Keratinocyte (primary cell): ENCODE data around the gene SCYGR3. TPM values are rescaled to one million over a fixed set of nuclear protein-coding genes. Genes with fewer than 3 reads are reported as not detected.

ENCODE experiments used
- DNase-seq: peaks from one replicate; pipeline ENCODE4 v3.0.0-alpha.2; 2011; ENCODE audit warnings: low read depth, missing footprints, low spot score
- FAIRE-seq: peaks from 2 replicates; lab custom pipeline; 2011; peaks lifted over from hg19 to GRCh38; lab: Jason Lieb, UNC
- H2AFZ ChIP-seq: 2 replicates; pipeline ENCODE4 v1.6.0; 2012; ENCODE audit warnings: low read length, control low read depth, inconsistent platforms; ENCODE audit not compliant: control insufficient read depth
- H3K27ac ChIP-seq: 2 replicates; pipeline ENCODE4 v1.5.1; 2011; ENCODE audit warnings: low read length; ENCODE audit not compliant: control insufficient read depth, insufficient read depth
- H3K27me3 ChIP-seq: 3 replicates; pipeline ENCODE4 v1.6.0; 2011; ENCODE audit warnings: low read length; ENCODE audit not compliant: control insufficient read depth, insufficient read depth; ENCODE audit errors: extremely low read depth
- H3K36me3 ChIP-seq, 2 experiments: 2 replicates in 1 of 2; 3 replicates in 1 of 2; pipeline ENCODE4 v1.5.1; 2011; ENCODE audit warnings: low read length in 2 of 2, mild to moderate bottlenecking in 1 of 2; ENCODE audit not compliant: control insufficient read depth in 2 of 2, insufficient read depth in 2 of 2; ENCODE audit errors: extremely low read depth in 1 of 2
- H3K4me1 ChIP-seq: 3 replicates; pipeline ENCODE4 v1.5.1; 2011; ENCODE audit warnings: low read length; ENCODE audit not compliant: control insufficient read depth, insufficient read depth; ENCODE audit errors: extremely low read depth
- H3K4me2 ChIP-seq: 3 replicates; pipeline ENCODE4 v1.6.0; 2011; ENCODE audit warnings: low read depth, low read length; ENCODE audit not compliant: control insufficient read depth, insufficient read depth; ENCODE audit errors: extremely low read depth
- H3K4me3 ChIP-seq, 3 experiments: fragments of 200-600 bp in 1 of 3; sonication (generic) in 1 of 3; 2 replicates in 2 of 3; 3 replicates in 1 of 3; pipeline ENCODE4 v1.5.1; 2011 to 2016; ENCODE audit warnings: low read length in 3 of 3, mild to moderate bottlenecking in 3 of 3, control low read depth in 2 of 3, inconsistent platforms in 1 of 3, low read depth in 1 of 3, mixed read lengths in 1 of 3, mixed run types in 1 of 3, moderate library complexity in 1 of 3; ENCODE audit not compliant: control insufficient read depth in 2 of 3, insufficient read depth in 2 of 3; ENCODE audit errors: extremely low read depth in 1 of 3
- H3K79me2 ChIP-seq: 2 replicates; pipeline ENCODE4 v1.6.0; 2012; ENCODE audit warnings: low read length; ENCODE audit not compliant: control insufficient read depth, insufficient read depth
- H3K9ac ChIP-seq: 3 replicates; pipeline ENCODE4 v1.6.0; 2011; ENCODE audit warnings: low read length; ENCODE audit not compliant: control insufficient read depth, insufficient read depth; ENCODE audit errors: extremely low read depth
- H3K9me1 ChIP-seq: 3 replicates; pipeline ENCODE4 v1.6.0; 2011; ENCODE audit warnings: low read length; ENCODE audit not compliant: control insufficient read depth, insufficient read depth; ENCODE audit errors: extremely low read depth
- H3K9me3 ChIP-seq: 2 replicates; pipeline ENCODE4 v1.5.1; 2012; ENCODE audit warnings: low read depth, low read length; ENCODE audit not compliant: control insufficient read depth
- H4K20me1 ChIP-seq: 3 replicates; pipeline ENCODE4 v1.6.0; 2011; ENCODE audit warnings: low read length; ENCODE audit not compliant: control insufficient read depth, insufficient read depth; ENCODE audit errors: extremely low read depth
- CTCF ChIP-seq, 3 experiments: IDR thresholded peaks in 1 of 3; conservative IDR thresholded peaks in 1 of 3; optimal IDR thresholded peaks in 1 of 3; 2 replicates in 2 of 3; 3 replicates in 1 of 3; pipeline versions ENCODE3 to v1.5.1; 2011; ENCODE audit warnings: low read length in 3 of 3, mild to moderate bottlenecking in 3 of 3, moderate library complexity in 2 of 3, control low read depth in 1 of 3, inconsistent platforms in 1 of 3; ENCODE audit not compliant: insufficient read depth in 2 of 3; ENCODE audit errors: extremely low read depth in 1 of 3
- EZH2 ChIP-seq: IDR thresholded peaks from one replicate; pipeline ENCODE4 v1.6.1; 2012; ENCODE audit warnings: inconsistent platforms, mild to moderate bottlenecking, low read length, moderate library complexity
- dilution Hi-C: fragments of 300-500 bp; cut with MboI; formaldehyde crosslinking; loops from one replicate; pipeline ENCODE4 v1.7.0; 2020; ENCODE audit warnings: low sequenced_read_pairs; ENCODE audit not compliant: extremely low pct_ligation_motif_present
- polyA plus RNA-seq, 5 experiments: library from polyadenylated mRNA; depleted of rRNA in 3 of 5; stranded (reverse) in 3 of 5; stranded (forward) in 1 of 5; unstranded in 1 of 5; fragments of >200 nt; gene quantifications; 1 replicate in 1 of 5; 2 replicates in 3 of 5; 3 replicates in 1 of 5; pipeline versions ENCODE4 v1.2.1 to v1.2.3, GENCODE V29; 2011 to 2012; ENCODE audit warnings: missing spikeins in 2 of 5, low read depth in 1 of 5, low replicate concordance in 1 of 5

Gene SCYGR3
- polyA plus RNA-seq, 1 donor (not counting 4 experiments of a cell fraction or from before 2014, with no cell fraction given), result not detected

GRCh38 chr2:227613272-227613660 lies 1.4 kb downstream of the SCYGR3 start:
- no peak overlapping the region for H3K4me3 ChIP-seq
- H3K79me2 ChIP-seq, result no peaks in the 10 kb centered on the region
- no peak overlapping the region for H3K9ac ChIP-seq
- no peaks in the 10 kb centered on the region for H3K9me1 ChIP-seq
- H3K27me3 ChIP-seq, result no peaks in the 10 kb centered on the region
- DNase-seq, result no peak
- H4K20me1 ChIP-seq, result no peaks in the 10 kb centered on the region
- dilution Hi-C loops, result no loop called here
- H3K9me3 ChIP-seq, result no peaks in the 10 kb centered on the region
- TF ChIP-seq CTCF (optimal IDR thresholded peaks at IDR 0.05 in 1 of 3, IDR thresholded peaks at IDR 0.05 in 1 of 3, conservative IDR thresholded peaks at IDR 0.05 in 1 of 3; ENCODE audit: extremely low read depth in 1 of 3, insufficient read depth in 2 of 3, low read length in 3 of 3) (no peak), EZH2 (no peak)
- H3K27ac ChIP-seq, result no peak overlapping the region
- H3K4me1 ChIP-seq, result no peaks in the 10 kb centered on the region
- no peaks in the 10 kb centered on the region for H3K36me3 ChIP-seq
- H3K4me2 ChIP-seq, result no peak overlapping the region
- FAIRE-seq, result no peak
- no peak overlapping the region for H2AFZ ChIP-seq

GRCh38 chr2:227612546-227613271 lies 1.9 kb downstream of the SCYGR3 start:
- Histone ChIP-seq H3K4me3 (no peak overlapping the region), H3K36me3 (no peaks in the 10 kb centered on the region), H3K4me1 (no peaks in the 10 kb centered on the region), H3K79me2 (no peaks in the 10 kb centered on the region), H2AFZ (no peak overlapping the region), H3K9me1 (no peaks in the 10 kb centered on the region), H3K27ac (no peak overlapping the region), H4K20me1 (no peaks in the 10 kb centered on the region), H3K9me3 (no peaks in the 10 kb centered on the region), H3K9ac (no peak overlapping the region), H3K4me2 (no peak overlapping the region), H3K27me3 (no peaks in the 10 kb centered on the region)
- TF ChIP-seq CTCF (optimal IDR thresholded peaks at IDR 0.05 in 1 of 3, IDR thresholded peaks at IDR 0.05 in 1 of 3, conservative IDR thresholded peaks at IDR 0.05 in 1 of 3; ENCODE audit: extremely low read depth in 1 of 3, insufficient read depth in 2 of 3, low read length in 3 of 3) (no peak), EZH2 (no peak)
- dilution Hi-C loops, result no loop called here
- FAIRE-seq (no peak), DNase-seq (no peak)
